ENCODE results near the gene TASP1.

DNA sequence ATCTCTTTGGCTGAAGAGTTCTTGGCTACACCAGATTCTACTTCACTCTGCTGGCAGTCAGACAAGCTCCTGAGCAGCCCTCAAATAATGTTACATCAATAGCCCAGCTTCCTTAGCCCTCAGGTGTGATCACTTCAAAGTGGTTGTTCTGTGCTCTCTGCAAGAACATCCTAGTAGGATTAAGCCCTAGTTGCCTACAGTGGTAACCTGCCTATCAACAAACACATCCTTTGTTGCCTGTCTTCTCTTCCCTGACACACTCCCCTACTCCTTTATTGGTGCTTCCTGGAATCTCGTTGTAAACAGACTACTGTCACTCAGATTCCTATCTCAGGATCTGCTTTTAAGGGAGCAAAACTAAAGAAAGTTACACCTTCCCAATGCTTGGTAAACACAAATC lies 45.1 kb upstream of the TASP1 start:
- TF ChIP-seq BHLHE40 (IDR thresholded peaks at IDR 0.05; ENCODE audit: borderline replicate concordance) (no peak), CTBP1 (IDR thresholded peaks at IDR 0.05; ENCODE audit: borderline replicate concordance) (no peak), LEF1 (IDR thresholded peaks at IDR 0.05; ENCODE audit: borderline replicate concordance) (no peak), ELF4 (IDR thresholded peaks at IDR 0.05) (no peak), SP1 (IDR thresholded peaks at IDR 0.05) (no peak), ARNT (IDR thresholded peaks at IDR 0.05) (no peak), FOXA1 (IDR thresholded peaks at IDR 0.05) (no peak), ZNF384 (IDR thresholded peaks at IDR 0.05) (no peak), FOXM1 (IDR thresholded peaks at IDR 0.05; ENCODE audit: borderline replicate concordance) (no peak), HDGF (IDR thresholded peaks at IDR 0.05; ENCODE audit: borderline replicate concordance) (no peak), TARDBP (IDR thresholded peaks at IDR 0.05) (no peak), NFRKB (IDR thresholded peaks at IDR 0.05) (no peak), FOXK2 (IDR thresholded peaks at IDR 0.05) (no peak)
- TF ChIP-seq, protein P1, sequence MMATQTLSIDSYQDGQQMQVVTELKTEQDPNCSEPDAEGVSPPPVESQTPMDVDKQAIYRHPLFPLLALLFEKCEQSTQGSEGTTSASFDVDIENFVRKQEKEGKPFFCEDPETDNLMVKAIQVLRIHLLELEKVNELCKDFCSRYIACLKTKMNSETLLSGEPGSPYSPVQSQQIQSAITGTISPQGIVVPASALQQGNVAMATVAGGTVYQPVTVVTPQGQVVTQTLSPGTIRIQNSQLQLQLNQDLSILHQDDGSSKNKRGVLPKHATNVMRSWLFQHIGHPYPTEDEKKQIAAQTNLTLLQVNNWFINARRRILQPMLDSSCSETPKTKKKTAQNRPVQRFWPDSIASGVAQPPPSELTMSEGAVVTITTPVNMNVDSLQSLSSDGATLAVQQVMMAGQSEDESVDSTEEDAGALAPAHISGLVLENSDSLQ (IDR thresholded peaks at IDR 0.05), result no peak

All from HEK293T (cell line).